Suprapubic skin (tissue), 4 donors: Measurements from ENCODE around the gene CAPN14.

ENCODE experiments used
- CTCF ChIP-seq, 2 donors: fragments of 200-600 bp in 1 of 2; fragments of 450-650 bp in 1 of 2; sonication (generic) in 1 of 2; IDR thresholded peaks; one replicate each; pipeline ENCODE4 v1.5.1; 2016 to 2019; ENCODE audit warnings: antibody characterized with exemption in 2 of 2, mild to moderate bottlenecking in 1 of 2, moderate library complexity in 1 of 2
- EP300 ChIP-seq: sonication (generic); formaldehyde crosslinking; IDR thresholded peaks from one replicate; pipeline ENCODE4 v1.6.1; 2017; ENCODE audit warnings: antibody characterized with exemption
- POLR2A ChIP-seq, 2 donors: fragments of 450-650 bp; IDR thresholded peaks; one replicate each; pipeline ENCODE4 v1.6.1; 2017; ENCODE audit warnings: antibody characterized with exemption in 2 of 2, mild to moderate bottlenecking in 2 of 2, moderate library complexity in 2 of 2
- POLR2AphosphoS5 ChIP-seq, 3 donors: sonication (generic); formaldehyde crosslinking; IDR thresholded peaks; one replicate each; pipeline ENCODE4 v1.6.1; 2017; ENCODE audit warnings: antibody characterized with exemption in 3 of 3

- TF ChIP-seq CTCF (IDR thresholded peaks at IDR 0.05) (no peak), POLR2AphosphoS5 (IDR thresholded peaks at IDR 0.05) (no peak), EP300 (no peak), POLR2A (IDR thresholded peaks at IDR 0.05) (no peak)
Observed at GRCh38 chr2:31127931-31128330, 89.4 kb downstream of the CAPN14 start.
